Measurements from ENCODE around the gene TP53INP2.
A peak's percentile ranks its signal among the peaks of the same experiment; 100 is the strongest.

DNA sequence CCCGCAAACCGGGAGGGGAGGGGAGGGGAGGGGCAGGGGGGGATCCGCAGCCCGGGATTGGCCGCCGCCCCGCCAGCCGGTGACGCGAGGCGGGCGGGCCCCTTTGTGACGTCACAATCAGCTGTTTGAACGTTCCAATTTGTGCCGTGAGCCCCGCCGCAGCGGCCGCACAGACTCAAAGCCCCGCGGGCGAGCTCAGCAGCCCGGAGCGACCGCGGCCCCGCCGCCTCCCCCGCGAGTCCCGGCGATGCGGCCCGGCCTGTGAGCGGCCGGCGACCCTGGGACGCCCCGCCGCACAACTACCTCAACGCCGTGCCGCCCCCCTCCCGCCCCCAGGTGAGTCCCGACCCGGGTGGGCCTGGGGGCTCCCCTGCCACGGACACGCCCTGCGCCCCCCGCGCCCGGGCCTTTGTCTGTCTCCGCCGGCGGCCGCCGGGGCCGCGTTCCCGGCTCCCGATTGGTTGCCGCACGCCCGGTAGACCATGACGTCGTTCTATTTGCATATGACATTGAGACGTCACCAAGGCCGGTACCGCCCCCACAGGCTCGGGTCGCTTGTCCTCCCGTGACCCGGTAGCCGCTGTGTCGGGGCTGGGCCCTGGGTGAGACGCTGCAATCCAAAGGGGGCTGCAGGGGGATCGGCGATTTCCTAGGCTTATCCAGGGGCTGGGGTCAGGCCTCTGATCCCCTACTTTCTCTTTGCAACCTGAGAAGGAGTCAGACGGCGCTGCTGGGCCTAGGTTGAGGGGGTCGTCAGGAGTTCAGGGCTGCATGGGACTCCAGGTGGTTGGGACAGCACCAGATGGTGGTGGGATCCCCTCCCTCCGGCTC lies at the start of gene TP53INP2:
- TF ChIP-seq, protein P1, sequence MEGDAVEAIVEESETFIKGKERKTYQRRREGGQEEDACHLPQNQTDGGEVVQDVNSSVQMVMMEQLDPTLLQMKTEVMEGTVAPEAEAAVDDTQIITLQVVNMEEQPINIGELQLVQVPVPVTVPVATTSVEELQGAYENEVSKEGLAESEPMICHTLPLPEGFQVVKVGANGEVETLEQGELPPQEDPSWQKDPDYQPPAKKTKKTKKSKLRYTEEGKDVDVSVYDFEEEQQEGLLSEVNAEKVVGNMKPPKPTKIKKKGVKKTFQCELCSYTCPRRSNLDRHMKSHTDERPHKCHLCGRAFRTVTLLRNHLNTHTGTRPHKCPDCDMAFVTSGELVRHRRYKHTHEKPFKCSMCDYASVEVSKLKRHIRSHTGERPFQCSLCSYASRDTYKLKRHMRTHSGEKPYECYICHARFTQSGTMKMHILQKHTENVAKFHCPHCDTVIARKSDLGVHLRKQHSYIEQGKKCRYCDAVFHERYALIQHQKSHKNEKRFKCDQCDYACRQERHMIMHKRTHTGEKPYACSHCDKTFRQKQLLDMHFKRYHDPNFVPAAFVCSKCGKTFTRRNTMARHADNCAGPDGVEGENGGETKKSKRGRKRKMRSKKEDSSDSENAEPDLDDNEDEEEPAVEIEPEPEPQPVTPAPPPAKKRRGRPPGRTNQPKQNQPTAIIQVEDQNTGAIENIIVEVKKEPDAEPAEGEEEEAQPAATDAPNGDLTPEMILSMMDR (IDR thresholded peaks at IDR 0.05; ENCODE audit: borderline replicate concordance, extremely low read depth, low read length, poor library complexity, severe bottlenecking), result peak; percentile 1
- TF ChIP-seq EZH2 (IDR thresholded peaks at IDR 0.05; ENCODE audit: borderline replicate concordance, low read depth, low read length, severe bottlenecking), result no peak

Data from DND-41 (cell line).